HG03575 (cell line): ENCODE results near the gene ACKR1.

Experiments used
- ATAC-seq: cut with Tn5 transposase; IDR thresholded peaks from one replicate; pipeline ENCODE4 v1.9.1; 2021; ENCODE audit not compliant: unreplicated experiment, insufficient number of reproducible peaks, low FRiP score; ENCODE audit errors: extremely low read depth

ACKR1 gene, protein sequence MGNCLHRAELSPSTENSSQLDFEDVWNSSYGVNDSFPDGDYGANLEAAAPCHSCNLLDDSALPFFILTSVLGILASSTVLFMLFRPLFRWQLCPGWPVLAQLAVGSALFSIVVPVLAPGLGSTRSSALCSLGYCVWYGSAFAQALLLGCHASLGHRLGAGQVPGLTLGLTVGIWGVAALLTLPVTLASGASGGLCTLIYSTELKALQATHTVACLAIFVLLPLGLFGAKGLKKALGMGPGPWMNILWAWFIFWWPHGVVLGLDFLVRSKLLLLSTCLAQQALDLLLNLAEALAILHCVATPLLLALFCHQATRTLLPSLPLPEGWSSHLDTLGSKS

GRCh38 chr1:159204161-159205141 is at the start of gene ACKR1:
ACKR1 (plus strand) TSS chr1:159204875; CDS start chr1:159204960, 85 bp downstream.
- ATAC-seq: no peak

DNA sequence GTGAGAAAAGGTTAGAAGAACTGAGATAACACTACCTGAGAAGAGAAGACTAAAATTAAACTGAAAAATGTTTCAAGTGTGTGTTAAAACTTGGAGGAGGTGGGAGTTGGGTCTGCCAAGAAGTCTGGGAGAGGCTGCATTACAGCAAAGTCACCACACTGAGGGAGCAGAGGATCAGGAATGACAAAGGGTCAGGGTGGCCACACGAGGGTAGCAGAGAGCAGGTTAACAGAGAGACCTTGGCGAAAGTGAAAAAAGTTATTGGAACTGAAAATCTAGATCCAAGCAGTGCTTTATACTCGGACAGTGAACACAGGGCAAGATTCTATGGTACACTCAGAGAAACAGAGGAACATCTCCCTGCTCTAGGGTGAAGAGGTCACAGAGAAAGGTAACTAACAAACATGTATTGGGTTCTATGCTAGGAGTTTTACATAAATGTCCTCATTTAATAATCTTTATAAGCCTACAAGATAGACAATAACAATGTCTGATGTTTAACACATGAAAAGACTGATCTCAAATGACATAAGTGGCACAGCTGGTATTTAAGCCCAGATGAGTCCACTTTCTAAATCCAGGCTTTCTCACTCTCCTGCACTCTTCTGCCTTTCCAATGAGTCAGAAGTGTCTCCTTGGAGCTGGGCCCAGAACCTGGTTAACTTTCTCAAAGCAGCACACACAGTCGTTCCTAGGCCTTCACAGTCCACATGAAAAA is 43.5 kb upstream of the ACKR1 start:
- peak; percentile 81 for ATAC-seq

DNA sequence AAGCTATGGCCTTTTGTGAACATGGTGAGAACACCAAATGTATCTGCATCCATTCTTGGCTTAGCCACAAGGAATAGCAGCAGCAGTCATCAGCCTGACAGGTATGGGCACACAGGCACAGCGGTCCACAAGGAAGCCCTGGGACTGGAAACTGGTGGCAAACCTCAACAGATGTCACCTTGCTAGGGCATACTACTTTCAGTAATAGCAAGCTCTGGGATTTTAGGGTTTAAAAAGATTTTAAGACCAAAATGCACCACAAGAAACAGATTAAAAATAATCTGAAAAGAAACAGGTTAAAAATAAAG is 43.0 kb upstream of the ACKR1 start:
- no peak for ATAC-seq

DNA sequence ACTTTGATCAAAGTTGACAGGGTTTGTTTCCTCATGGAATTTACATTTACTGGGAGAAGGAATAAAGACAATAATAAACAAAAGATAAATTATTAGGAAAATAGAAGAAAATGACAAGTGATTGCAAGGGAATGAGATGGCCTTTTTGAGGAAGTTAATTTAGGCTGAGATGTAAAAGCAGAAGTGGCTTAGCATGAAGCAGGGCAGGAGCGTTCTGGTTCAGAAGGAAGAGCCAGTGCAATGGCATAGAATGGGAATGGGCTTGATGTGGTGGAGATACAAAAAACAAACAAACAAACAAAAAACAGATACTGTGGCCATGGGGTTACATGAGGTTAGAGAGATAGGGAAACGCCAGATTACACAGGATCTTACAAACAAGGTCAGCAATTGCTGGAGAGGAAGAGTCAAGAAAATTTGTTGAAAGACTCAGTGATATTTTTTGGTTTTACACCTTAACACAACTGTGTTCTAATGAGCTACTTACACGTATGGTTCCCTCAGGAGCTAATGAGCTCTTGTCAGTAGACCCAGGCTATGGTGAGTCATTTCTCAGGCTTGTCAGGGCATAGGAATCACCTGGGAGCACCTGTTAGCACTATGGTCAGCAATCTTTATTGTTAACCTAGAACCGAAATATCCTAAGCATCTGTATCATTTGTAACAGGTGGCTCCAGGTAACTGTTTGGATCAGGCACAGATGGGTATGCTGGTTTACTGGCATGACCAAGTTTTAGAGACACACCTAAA is 42.0 kb upstream of the ACKR1 start:
- ATAC-seq: no peak

GRCh38 chr1:159163614-159164228 is 41.0 kb upstream of the ACKR1 start:
- ATAC-seq: no peak

DNA sequence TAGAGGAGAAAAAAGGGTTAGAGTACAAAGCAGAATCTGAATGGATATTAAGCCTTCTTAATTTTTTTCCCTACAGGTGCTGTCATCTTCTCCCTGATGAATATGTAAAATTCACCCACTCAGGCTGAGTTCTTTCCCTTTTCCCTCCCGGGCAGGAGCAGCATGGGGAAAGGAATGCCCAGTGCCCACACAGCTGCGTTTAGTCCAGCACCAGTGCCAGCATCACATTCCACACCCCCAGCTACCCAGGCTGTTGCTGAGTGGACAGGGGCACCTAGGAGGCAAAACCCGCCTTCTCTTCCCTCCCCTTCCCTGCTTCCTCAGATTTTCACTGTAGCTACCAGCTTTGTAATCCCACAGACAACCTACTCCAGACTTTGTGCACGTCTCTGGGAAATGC is 36.6 kb upstream of the ACKR1 start:
- ATAC-seq: no peak

DNA sequence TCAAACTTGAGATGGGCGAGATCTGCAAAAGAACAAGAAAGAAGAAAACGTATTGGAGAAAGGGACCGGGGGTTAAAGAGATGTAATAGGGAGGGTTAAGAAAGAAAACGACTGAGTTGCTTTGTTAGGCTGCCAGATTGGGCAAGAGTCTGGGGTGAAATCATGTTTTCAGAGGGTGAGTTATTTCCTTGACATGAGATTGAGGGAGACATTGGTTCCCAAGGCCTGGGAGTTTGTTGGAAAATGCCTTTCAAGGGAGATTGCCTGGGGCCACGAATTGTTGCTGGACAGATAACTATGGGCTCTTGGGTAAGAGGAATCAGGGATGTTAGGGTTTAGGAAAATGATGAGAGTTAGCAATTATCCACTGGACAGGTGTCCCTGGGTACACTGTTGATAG is 34.0 kb upstream of the ACKR1 start:
- no peak for ATAC-seq

GRCh38 chr1:159171254-159171687 is 33.4 kb upstream of the ACKR1 start, which contains the start of gene CADM3:
CADM3 (plus strand) TSS chr1:159171615; CDS start chr1:159171766, 151 bp downstream.
- no peak for ATAC-seq

GRCh38 chr1:159171688-159172501 is 32.8 kb upstream of the ACKR1 start:
- ATAC-seq: no peak

- no peak for ATAC-seq
Observed at GRCh38 chr1:159172614-159173291, 31.9 kb upstream of the ACKR1 start.

DNA sequence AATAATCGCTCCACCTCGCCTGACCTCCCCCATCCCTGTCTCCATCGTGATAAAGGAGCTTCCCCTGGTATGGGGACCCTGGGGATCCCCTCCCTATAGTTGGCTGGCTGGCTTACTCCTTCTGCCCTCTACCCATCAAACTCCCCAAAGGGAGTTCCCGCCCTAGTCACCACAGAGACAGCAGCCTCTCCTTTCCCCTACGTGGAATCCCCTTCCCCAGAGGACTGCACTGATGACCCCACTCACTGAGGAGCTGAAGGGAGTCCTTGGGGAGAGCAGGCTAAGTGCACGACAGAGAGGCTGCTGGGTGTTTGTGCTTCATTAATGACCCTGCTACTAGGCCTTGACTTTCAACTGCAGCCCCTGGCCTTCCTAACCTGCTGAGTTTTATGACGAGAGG is 31.4 kb upstream of the ACKR1 start:
- no peak for ATAC-seq

GRCh38 chr1:159175571-159175970 is 29.1 kb upstream of the ACKR1 start:
- ATAC-seq: no peak

- no peak for ATAC-seq
Observed at GRCh38 chr1:159177272-159177907, 27.3 kb upstream of the ACKR1 start.

DNA sequence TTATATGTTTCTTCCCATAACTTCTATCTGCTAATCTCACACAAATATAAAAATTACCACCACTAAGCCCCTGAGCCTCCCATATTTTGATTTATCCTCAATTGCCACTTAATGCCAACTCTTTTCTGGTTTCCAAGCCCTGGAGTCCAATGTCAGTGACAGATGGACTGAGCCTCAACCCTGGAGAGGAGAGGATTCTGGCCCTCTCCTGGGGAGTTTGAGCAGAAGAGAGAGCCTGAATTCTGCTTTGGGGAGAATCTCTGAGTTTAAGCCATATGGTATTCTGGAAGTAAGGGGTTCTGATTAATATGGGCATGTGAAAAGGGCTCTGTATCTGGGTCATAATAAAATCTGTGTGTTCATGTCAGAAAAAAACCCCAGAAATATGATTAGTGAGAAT is 24.8 kb upstream of the ACKR1 start:
- no peak for ATAC-seq

DNA sequence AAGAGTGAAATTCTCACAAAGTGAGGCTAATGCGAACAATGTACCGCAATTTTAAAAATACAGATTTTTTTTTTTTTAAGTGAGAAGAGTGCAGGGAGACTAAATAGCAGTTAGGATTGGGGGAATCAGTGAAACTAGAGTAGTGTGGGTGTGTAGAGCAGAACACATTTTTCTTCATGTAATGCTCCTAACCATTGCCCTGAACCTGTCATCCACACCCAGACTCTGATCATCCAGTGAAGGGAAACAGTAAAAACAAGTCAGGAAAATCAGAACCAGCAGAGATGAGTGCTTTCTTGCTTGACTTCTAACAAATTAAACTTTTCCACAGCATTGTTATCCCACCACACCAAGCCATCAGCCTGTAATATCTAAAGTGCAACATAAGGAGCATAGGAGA is 24.2 kb upstream of the ACKR1 start:
- no peak for ATAC-seq

DNA sequence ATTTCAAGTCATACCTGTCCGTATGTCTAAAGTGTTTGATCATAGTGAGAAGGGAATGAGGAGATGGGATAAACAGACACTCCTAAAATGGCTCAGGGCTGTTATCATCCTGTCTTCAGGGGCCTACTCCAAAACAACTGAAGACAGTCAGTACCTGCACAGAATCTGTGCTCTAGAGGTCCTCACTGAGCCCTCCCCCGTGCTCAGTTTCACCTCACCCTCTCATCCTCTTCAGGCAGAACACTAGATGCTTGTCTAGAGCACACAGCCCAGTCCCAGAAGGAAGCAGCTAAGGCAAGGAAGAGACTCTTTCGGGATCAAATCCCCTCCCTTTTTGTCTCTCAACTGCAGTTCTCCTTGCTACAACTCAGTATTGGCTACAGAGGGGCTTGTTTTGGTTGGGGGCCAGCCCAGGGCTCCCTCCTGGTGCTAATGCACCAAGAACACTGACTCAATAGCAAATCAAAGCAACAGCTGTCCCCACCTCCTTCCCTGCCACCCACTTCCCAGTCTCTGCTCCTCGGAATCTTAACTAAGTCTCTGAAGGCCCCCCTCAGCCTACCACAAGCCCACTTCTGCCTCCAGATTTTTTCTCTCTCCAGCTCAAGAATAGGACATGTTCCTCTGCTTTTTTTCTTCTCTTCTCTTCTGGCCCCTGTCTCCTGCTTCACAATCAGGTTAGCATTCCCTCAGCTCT is 23.2 kb upstream of the ACKR1 start:
- no peak for ATAC-seq
